GM04503 (cell line): Measurements from ENCODE around the gene EDIL3.

Experiments
- DNase-seq: peaks from one replicate; pipeline ENCODE4 v3.0.0-alpha.2; 2012; ENCODE audit warnings: low read depth

EDIL3 gene

DNA sequence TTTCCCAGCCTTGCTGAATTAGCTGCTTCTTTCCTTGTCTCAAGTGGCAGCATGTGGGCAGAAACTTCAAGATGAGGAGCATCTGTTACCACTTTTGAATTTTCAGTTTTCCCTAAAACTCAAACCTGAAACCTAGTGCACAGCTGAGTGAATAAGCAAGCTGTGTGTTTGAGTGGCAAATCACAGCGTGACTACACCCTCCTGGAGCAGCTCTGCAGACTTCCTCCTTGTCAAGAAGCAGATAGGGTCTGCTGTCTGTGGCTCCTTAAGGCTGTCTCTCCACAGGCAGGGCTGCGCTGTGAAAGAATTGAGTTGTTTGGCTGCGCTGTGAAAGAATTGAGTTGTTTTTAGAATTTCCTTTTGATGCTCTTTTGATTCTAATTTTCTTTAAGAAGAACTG is 484.4 kb downstream of the EDIL3 start:
- DNase-seq, result no peak

DNA sequence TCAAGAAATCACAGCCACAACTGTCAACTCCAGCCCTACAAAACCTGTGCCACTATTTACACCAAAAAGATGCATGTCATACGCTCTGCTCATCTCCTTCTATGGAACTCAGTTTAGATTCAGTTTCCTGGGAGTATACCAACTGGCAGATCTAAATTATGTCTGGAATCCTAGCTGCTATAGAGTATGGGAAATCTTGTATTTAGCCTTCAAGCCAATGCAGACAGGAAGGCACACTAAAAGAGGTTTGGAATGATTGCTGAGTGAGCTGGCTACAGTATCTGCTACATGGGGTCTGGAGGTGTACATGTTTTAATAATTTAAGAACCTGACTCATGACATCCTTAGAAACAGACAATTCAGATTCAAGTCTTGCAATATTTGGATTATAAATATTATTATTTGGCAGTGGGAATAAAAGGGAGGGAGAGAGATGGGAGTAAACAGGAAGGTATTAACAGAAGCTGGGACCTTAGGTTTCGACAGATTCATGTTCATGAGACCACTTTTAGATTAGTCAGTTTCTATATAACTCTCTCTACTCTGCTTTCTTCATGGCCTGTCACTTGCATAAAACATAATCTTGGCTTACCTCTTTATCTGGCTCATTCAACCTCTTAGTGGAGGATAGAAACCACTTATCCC is 485.2 kb downstream of the EDIL3 start:
- DNase-seq, result no peak

DNA sequence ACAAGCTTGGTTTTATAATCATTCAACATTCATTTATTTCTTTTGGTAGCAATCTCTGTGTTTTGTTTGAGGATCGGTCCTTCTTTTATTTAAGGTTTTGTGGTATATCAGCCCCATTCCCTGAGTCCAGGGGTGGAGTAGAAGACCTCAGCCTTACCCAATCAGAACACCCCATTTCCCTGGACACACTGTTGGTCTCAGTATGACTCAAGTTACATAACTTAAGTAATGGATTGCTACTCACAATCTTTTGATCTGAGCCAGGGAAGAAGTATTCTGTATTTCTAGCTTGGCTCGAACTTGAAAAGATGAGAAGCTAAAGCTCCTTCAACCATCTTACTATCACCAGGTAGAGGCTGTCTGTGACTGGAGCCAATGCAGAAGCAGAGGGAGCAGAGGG is 488.8 kb downstream of the EDIL3 start:
- DNase-seq, result no peak

DNA sequence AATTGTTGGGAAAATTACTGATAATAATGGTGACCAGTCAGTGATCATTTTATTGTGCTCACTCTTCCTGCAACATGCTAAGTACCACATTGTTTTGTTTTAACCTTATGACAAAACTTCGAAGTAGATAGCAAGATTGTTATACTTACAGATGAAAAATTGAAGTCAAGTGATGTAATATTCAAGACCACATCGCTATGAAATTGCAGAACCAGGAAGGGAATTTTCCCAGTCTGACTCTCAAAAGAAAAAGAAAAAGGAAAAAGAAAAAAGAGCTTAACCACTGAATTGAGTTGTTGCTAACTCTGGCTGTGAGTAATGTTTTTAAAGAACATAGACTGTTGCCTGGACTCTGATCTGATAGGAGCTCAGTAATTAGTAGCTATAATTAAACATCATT is 493.4 kb downstream of the EDIL3 start:
- no peak for DNase-seq
